Prostate gland (tissue), 2 donors: ENCODE measurements around the gene TPX2.

Experiments
- CTCF ChIP-seq, 4 experiments: fragments of 200-600 bp in 2 of 4; fragments of 450-650 bp in 2 of 4; sonication (generic) in 2 of 4; IDR thresholded peaks; 1 replicate in 3 of 4; 2 replicates in 1 of 4; pipeline ENCODE4 v1.5.1; 2016 to 2019; ENCODE audit warnings: antibody characterized with exemption in 4 of 4, mild to moderate bottlenecking in 2 of 4, moderate library complexity in 2 of 4
- POLR2A ChIP-seq: fragments of 450-650 bp; IDR thresholded peaks from one replicate; pipeline ENCODE4 v1.6.1; 2016; ENCODE audit warnings: antibody characterized with exemption, mild to moderate bottlenecking
- POLR2AphosphoS5 ChIP-seq: sonication (generic); formaldehyde crosslinking; IDR thresholded peaks from one replicate; pipeline ENCODE4 v1.6.1; 2017; ENCODE audit warnings: antibody characterized with exemption

DNA sequence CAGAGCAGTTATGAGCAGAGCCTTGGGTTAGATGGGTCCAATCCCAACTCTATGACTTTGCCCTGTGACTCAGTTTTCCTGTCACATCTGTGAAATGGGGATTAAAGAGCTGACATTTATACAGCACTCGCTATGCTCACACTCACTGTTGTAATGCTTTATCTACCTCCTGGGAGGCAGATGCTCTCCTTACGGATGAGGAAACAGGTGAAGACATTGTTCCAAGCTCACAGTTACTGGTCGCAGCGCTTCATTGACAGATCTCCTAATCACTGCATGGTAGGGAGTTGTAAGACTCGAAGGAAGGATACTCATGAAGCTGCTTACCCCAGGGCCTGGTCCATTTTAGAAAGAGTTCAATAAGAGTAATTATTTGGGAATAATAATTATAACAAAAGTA lies 77.1 kb downstream of the TPX2 start:
- no peak for TF ChIP-seq CTCF (IDR thresholded peaks at IDR 0.05)
- no peak for TF ChIP-seq POLR2AphosphoS5
- TF ChIP-seq POLR2A: no peak
